GM20000 (cell line): ENCODE data around the gene FHIP1B.

Source experiments
- DNase-seq: peaks from one replicate; pipeline ENCODE4 v3.0.0; 2012; ENCODE audit warnings: low spot score
- TF ChIP-seq, protein P1 (sequence below): IDR thresholded peaks from 2 replicates; pipeline ENCODE4 v1.5.1; 2012; ENCODE audit warnings: mild to moderate bottlenecking, control low read depth; ENCODE audit errors: extremely low read depth, missing control alignments

Gene FHIP1B

DNA sequence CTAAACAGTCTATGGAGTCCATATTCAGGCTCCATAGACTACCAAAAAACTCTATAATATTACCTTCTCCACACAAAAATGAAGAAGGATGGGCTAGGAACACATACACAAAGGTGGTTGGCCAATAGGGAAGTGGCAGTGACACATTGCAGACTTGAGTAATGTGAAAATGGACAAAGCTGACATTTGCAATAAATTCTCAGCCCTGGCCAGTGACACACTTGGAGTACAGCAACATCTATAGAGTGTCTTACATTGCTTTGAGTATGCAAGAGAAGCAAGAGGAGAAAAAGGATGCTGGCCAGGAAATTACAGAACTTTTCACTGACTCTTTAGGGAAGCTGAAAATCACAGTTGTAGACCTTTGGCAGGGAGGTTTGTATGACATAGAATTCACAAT lies 42.7 kb downstream of the FHIP1B start:
- no peak for DNase-seq
- TF ChIP-seq, protein P1, sequence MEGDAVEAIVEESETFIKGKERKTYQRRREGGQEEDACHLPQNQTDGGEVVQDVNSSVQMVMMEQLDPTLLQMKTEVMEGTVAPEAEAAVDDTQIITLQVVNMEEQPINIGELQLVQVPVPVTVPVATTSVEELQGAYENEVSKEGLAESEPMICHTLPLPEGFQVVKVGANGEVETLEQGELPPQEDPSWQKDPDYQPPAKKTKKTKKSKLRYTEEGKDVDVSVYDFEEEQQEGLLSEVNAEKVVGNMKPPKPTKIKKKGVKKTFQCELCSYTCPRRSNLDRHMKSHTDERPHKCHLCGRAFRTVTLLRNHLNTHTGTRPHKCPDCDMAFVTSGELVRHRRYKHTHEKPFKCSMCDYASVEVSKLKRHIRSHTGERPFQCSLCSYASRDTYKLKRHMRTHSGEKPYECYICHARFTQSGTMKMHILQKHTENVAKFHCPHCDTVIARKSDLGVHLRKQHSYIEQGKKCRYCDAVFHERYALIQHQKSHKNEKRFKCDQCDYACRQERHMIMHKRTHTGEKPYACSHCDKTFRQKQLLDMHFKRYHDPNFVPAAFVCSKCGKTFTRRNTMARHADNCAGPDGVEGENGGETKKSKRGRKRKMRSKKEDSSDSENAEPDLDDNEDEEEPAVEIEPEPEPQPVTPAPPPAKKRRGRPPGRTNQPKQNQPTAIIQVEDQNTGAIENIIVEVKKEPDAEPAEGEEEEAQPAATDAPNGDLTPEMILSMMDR, result no peak

DNA sequence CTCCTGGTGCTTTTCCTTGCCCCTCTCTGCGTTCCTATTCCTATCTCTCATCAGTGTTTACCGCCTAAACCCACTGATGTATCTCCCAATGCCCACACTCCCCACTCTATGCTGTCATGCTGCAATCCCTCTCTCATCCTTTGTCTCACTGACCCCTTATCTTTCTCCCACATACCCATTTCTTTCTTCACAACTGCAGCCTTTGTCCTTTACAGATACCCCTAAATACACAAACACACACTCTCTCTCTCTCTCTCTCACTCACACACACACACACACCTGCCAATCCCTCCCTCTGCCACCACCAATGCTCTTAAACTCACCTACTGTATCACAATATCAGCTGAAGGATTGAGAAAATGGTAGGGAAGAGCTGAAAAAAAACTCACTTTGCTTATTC lies 59.0 kb downstream of the FHIP1B start:
- TF ChIP-seq, protein P1, result no peak
- DNase-seq, result no peak

DNA sequence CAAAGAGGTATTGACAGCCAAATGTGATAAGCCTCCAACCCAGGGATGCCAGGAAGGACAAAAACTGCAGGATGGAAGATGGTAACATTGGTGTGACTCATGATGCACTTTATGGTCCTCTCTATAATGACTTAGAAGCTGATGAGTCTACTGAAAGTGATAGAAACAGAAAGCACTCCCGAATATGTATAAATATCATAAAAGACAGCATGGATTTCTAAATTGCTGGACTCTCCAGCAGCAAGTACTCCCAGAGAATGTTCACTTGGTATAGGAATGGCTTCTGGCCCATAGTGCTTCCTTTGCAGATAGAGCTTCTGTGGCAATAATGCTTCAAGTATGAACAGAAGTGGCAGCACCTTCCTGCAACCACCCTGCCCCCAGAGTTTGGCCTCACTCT lies 64.2 kb downstream of the FHIP1B start, which contains the start of gene OR52B2:
Gene OR52B2 (minus strand): TSS at position 101 of the 400 bp plus-strand sequence. CDS start 0 bp downstream, at position 101.
- no peak for DNase-seq
- TF ChIP-seq, protein P1, result no peak
